Fibroblast of lung (primary cell): Measurements from ENCODE around the gene DNAAF8. TPM values are rescaled to one million over a fixed set of nuclear protein-coding genes. Genes with fewer than 3 reads are reported as not detected.

Experiments used
- DNase-seq, 2 donors: peaks; one replicate each; pipeline versions ENCODE4 v3.0.0 to v3.0.0-alpha.2; 2010; ENCODE audit warnings: low read depth in 2 of 2
- H2AFZ ChIP-seq: 2 replicates; pipeline ENCODE4 v1.5.1; 2012; ENCODE audit warnings: low read length, control low read depth, inconsistent platforms
- H3K27ac ChIP-seq: 2 replicates; pipeline ENCODE4 v1.5.1; 2011; ENCODE audit warnings: low read length, control low read depth; ENCODE audit not compliant: insufficient read depth
- H3K27me3 ChIP-seq: 2 replicates; pipeline ENCODE4 v1.5.1; 2011; ENCODE audit warnings: mild to moderate bottlenecking, low read length; ENCODE audit not compliant: control insufficient read depth, insufficient read depth
- H3K36me3 ChIP-seq: 2 replicates; pipeline ENCODE4 v1.5.1; 2011; ENCODE audit warnings: low read length; ENCODE audit not compliant: control insufficient read depth, insufficient read depth
- H3K4me1 ChIP-seq: 2 replicates; pipeline ENCODE4 v1.5.1; 2011; ENCODE audit warnings: low read length; ENCODE audit not compliant: control insufficient read depth, insufficient read depth; ENCODE audit errors: extremely low read depth
- H3K4me2 ChIP-seq: 2 replicates; pipeline ENCODE4 v1.5.1; 2011; ENCODE audit warnings: low read length, control low read depth; ENCODE audit not compliant: insufficient read depth; ENCODE audit errors: extremely low read depth
- H3K4me3 ChIP-seq, 4 experiments: fragments of 200-600 bp in 1 of 4; sonication (generic) in 1 of 4; replicated peaks in 1 of 4; 2 replicates each; pipeline ENCODE4 v1.5.1; 2011 to 2016; ENCODE audit warnings: low read length in 4 of 4, low read depth in 3 of 4, mild to moderate bottlenecking in 3 of 4, control low read depth in 2 of 4, inconsistent platforms in 1 of 4, mixed read lengths in 1 of 4; ENCODE audit not compliant: insufficient read depth in 1 of 4; ENCODE audit errors: control extremely low read depth in 1 of 4
- H3K79me2 ChIP-seq: 2 replicates; pipeline ENCODE4 v1.5.1; 2012; ENCODE audit warnings: mild to moderate bottlenecking, low read length, inconsistent platforms; ENCODE audit not compliant: control insufficient read depth, insufficient read depth
- H3K9ac ChIP-seq: 2 replicates; pipeline ENCODE4 v1.5.1; 2011; ENCODE audit warnings: mild to moderate bottlenecking, low read length, control low read depth; ENCODE audit not compliant: insufficient read depth
- H3K9me3 ChIP-seq: 2 replicates; pipeline ENCODE4 v1.5.1; 2012; ENCODE audit warnings: low read depth, low read length; ENCODE audit not compliant: control insufficient read depth, insufficient read depth
- H4K20me1 ChIP-seq: 2 replicates; pipeline ENCODE4 v1.5.1; 2011; ENCODE audit warnings: low read length; ENCODE audit not compliant: control insufficient read depth, insufficient read depth; ENCODE audit errors: extremely low read depth
- EZH2 ChIP-seq: IDR thresholded peaks from 2 replicates; pipeline ENCODE4 v1.5.1; 2012; ENCODE audit warnings: low read length, control low read depth, mild to moderate bottlenecking; ENCODE audit errors: missing control alignments
- polyA plus RNA-seq, 2 donors: library from polyadenylated mRNA; depleted of rRNA in 1 of 2; stranded (reverse) in 1 of 2; unstranded in 1 of 2; fragments of >200 nt; gene quantifications; 2 replicates each; pipeline ENCODE4 v1.2.1, GENCODE V29; 2011 to 2012; ENCODE audit warnings: missing spikeins in 1 of 2
- total RNA-seq: library from RNA; depleted of rRNA; stranded (reverse); fragments of >200 nt; gene quantifications from 2 replicates; pipeline ENCODE4 v1.2.1, GENCODE V29; 2014
- TF ChIP-seq, protein P1 (sequence below), 2 donors: IDR thresholded peaks in 1 of 2; conservative IDR thresholded peaks in 1 of 2; 1 replicate in 1 of 2; 2 replicates in 1 of 2; pipeline ENCODE4 v1.5.1; 2011 to 2012; ENCODE audit warnings: low read length in 2 of 2, control low read depth in 1 of 2, inconsistent platforms in 1 of 2, low read depth in 1 of 2, mild to moderate bottlenecking in 1 of 2

DNAAF8 gene
- total and polyA plus RNA-seq, 2 donors (not counting 1 experiment from before 2014, with no cell fraction given) = 0.50 to 0.95 TPM

GRCh38 chr16:4767872-4768548 is 33.7 kb downstream of the DNAAF8 start:
- Histone ChIP-seq H3K27me3 (no peaks in the 10 kb centered on the region), H3K79me2 (peaks cover 18% of the 10 kb centered on the region), H3K36me3 (peaks cover 5% of the 10 kb centered on the region), H3K9ac (peak overlapping the region; percentile 37), H3K4me3 (peak overlapping the region; percentile 42 to 76 (median 62)), H2AFZ (peak overlapping the region; percentile 72), H3K27ac (peak overlapping the region; percentile 56), H3K9me3 (no peaks in the 10 kb centered on the region), H3K4me1 (peaks cover 11% of the 10 kb centered on the region), H4K20me1 (no peaks in the 10 kb centered on the region), H3K4me2 (peak overlapping the region; percentile 86)
- TF ChIP-seq, protein P1, sequence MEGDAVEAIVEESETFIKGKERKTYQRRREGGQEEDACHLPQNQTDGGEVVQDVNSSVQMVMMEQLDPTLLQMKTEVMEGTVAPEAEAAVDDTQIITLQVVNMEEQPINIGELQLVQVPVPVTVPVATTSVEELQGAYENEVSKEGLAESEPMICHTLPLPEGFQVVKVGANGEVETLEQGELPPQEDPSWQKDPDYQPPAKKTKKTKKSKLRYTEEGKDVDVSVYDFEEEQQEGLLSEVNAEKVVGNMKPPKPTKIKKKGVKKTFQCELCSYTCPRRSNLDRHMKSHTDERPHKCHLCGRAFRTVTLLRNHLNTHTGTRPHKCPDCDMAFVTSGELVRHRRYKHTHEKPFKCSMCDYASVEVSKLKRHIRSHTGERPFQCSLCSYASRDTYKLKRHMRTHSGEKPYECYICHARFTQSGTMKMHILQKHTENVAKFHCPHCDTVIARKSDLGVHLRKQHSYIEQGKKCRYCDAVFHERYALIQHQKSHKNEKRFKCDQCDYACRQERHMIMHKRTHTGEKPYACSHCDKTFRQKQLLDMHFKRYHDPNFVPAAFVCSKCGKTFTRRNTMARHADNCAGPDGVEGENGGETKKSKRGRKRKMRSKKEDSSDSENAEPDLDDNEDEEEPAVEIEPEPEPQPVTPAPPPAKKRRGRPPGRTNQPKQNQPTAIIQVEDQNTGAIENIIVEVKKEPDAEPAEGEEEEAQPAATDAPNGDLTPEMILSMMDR (conservative IDR thresholded peaks at IDR 0.05 in 1 of 2, IDR thresholded peaks at IDR 0.05 in 1 of 2; ENCODE audit: low read depth in 1 of 2, low read length in 2 of 2) = no peak
- TF ChIP-seq EZH2 = no peak
- DNase-seq = peak in 1 of 2 donors; percentile 10

DNA sequence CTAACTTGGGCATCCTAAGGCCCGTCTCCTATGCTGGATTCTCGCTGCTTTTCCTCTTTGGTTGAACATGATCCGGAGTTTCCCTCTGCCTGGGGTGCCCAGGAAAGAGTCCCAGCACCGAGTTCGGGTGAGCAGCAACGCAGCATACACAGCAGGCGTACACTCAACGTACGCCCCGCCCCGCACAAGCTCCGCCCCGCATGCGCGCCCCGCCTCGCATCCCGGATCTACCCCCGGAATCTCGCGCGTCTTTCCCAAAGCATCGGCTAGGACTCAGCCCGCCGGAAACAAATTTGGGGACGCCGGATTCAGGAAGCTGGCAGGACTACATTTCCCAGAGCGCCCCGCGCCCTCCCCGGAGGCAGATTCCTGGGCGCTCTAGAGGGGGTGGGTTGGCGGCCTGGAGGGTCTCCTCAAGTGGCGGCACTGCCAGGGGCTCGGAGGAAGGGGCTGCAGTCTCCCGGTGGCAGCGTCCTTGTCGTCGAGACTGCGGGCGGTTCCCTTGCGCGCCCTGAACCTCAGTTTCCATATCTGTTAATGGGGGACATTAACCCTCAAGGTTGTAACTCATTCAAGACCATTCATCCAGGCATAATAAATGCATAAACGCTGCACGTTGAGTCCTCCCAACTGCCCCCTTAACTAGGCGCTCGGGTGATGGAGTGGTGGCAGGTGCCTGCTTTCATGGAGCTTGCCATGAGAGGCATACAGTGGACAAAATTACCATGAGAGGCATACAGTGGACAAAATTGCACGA is 34.4 kb downstream of the DNAAF8 start:
- Histone ChIP-seq H3K4me3 (peak overlapping the region; percentile 42 to 76 (median 62)), H3K9ac (peak overlapping the region; percentile 37), H3K36me3 (peaks cover 3% of the 10 kb centered on the region), H3K27ac (peak overlapping the region; percentile 56), H3K4me2 (peak overlapping the region; percentile 86), H3K27me3 (no peaks in the 10 kb centered on the region), H3K4me1 (peaks cover 11% of the 10 kb centered on the region), H3K9me3 (no peaks in the 10 kb centered on the region), H2AFZ (peak overlapping the region; percentile 72), H3K79me2 (peaks cover 18% of the 10 kb centered on the region), H4K20me1 (no peaks in the 10 kb centered on the region)
- TF ChIP-seq, protein P1 (conservative IDR thresholded peaks at IDR 0.05 in 1 of 2, IDR thresholded peaks at IDR 0.05 in 1 of 2; ENCODE audit: low read depth in 1 of 2, low read length in 2 of 2) = no peak
- peak; percentile 91 to 93 for DNase-seq

DNA sequence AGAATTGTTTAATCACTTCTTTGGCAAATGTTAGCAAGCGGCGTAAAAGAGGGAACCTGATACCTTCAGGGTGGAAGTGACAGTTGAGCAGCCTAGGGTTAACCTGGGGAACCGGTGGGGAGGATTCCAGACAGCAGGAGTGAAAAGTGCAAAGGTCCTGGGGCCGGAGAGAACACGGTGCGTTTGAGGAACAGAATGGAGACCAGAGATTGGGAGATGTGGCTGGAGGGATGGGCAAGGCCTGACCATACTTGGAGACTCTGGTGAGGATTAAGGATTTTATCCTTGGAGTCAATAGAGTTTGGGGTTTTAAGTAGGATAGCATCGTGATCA is 34.9 kb downstream of the DNAAF8 start:
- peak overlapping the region; percentile 80 for H3K4me2 ChIP-seq
- H3K79me2 ChIP-seq = peaks cover 18% of the 10 kb centered on the region
- H3K4me1 ChIP-seq = peaks cover 11% of the 10 kb centered on the region
- no peaks in the 10 kb centered on the region for H4K20me1 ChIP-seq
- DNase-seq = no peak
- H3K27me3 ChIP-seq = no peaks in the 10 kb centered on the region
- no peak overlapping the region for H3K9ac ChIP-seq
- peak overlapping the region; percentile 54 for H2AFZ ChIP-seq
- H3K36me3 ChIP-seq = no peaks in the 10 kb centered on the region
- H3K9me3 ChIP-seq = no peaks in the 10 kb centered on the region
- H3K4me3 ChIP-seq = peak overlapping the region in 3 of 4 experiments; percentile 53 to 65 (median 62)
- H3K27ac ChIP-seq = no peak overlapping the region
- TF ChIP-seq, protein P1 (conservative IDR thresholded peaks at IDR 0.05 in 1 of 2, IDR thresholded peaks at IDR 0.05 in 1 of 2; ENCODE audit: low read depth in 1 of 2, low read length in 2 of 2) = no peak
- TF ChIP-seq EZH2 = no peak
